HG02870 (cell line): ENCODE results near the gene SLC22A7.

Source experiments
- ATAC-seq: cut with Tn5 transposase; IDR thresholded peaks from one replicate; pipeline ENCODE4 v1.9.1; 2021; ENCODE audit warnings: mild to moderate bottlenecking, moderate library complexity; ENCODE audit not compliant: unreplicated experiment

Gene SLC22A7

DNA sequence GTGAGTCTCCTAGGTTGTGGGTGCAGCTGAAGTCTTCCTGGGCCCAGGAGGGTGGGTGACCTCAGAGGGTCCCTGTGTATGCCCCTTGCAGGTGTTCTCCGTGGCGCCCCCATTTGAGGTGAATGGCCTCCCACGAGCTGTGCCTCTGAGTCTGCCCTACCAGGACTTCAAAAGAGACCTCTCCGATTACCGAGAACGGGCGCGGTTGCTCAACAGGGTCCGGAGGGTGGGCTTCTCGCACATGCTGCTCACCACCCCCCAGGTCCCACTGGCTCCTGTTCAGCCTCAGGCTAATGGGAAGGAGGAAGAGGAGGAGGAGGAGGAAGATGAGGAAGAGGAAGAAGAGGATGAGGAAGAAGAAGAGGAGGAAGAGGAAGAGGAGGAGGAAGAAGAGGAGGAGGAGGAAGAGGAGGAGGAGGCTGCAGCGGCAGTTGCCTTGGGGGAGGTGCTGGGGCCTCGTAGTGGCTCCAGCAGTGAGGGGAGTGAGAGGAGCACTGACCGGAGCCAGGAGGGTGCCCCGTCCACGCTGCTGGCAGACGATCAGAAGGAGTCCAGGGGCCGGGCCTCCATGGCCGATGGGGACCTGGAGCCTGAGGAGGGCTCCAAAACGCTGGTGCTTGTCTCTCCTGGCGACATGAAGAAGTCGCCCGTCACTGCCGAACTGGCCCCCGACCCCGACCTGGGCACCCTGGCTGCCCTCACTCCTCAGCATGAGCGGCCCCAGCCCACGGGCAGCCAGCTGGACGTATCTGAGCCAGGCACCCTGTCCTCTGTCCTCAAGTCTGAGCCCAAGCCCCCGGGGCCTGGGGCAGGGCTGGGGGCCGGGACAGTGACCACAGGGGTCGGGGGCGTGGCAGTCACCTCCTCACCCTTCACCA is 15.2 kb upstream of the SLC22A7 start:
- no peak for ATAC-seq

DNA sequence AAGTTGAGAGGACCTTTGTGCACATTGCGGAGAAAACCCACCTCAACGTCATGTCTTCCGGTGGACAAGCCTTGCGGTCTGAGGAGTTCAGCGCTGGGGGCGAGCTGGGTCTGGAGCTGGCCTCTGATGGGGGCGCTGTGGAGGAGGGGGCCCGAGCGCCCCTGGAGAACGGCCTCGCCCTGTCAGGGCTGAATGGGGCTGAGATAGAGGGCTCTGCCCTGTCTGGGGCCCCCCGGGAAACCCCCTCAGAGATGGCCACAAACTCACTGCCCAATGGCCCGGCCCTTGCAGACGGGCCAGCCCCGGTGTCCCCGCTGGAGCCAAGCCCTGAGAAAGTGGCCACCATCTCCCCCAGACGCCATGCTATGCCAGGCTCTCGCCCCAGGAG is 14.6 kb upstream of the SLC22A7 start:
- no peak for ATAC-seq

DNA sequence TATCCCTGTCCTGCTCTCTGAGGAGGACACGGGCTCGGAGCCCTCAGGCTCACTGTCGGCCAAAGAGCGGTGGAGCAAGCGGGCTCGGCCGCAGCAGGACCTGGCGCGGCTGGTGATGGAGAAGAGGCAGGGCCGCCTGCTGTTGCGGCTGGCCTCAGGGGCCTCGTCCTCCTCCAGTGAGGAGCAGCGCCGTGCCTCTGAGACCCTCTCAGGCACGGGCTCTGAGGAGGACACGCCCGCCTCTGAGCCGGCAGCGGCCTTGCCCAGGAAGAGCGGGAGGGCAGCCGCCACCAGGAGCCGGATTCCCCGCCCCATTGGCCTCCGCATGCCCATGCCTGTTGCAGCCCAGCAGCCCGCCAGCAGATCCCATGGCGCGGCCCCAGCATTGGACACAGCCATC is 14.2 kb upstream of the SLC22A7 start:
- no peak for ATAC-seq

DNA sequence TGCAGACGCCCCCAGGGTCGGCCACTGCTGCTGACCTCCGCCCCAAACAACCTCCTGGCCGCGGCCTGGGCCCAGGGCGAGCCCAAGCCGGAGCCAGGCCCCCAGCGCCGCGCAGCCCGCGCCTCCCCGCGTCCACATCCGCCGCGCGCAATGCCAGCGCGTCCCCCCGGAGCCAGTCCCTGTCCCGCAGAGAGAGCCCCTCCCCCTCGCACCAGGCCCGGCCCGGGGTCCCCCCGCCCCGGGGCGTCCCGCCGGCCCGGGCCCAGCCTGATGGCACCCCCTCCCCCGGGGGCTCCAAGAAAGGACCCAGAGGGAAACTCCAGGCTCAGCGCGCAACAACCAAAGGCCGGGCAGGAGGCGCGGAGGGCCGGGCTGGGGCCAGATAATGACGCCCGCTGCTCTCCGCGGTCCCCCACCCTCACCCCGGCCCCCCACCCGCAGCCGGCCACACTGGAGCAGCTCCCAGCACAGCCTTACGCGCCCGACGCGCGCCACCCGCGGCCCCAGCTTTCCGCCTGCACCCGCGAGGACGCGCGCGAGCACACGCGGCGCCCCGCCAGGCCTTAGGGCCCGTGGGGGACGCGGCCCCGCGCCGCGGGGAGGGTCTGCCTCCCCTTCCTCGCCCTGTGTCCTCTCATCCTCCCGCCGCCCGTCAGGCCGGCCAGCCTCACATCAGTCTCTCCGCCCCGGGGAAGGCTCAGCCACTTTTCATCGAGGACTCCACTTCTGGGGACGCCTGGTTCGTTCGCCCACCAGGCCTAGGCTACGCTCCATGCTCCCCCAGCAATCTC is 12.9 kb upstream of the SLC22A7 start:
- no peak for ATAC-seq

DNA sequence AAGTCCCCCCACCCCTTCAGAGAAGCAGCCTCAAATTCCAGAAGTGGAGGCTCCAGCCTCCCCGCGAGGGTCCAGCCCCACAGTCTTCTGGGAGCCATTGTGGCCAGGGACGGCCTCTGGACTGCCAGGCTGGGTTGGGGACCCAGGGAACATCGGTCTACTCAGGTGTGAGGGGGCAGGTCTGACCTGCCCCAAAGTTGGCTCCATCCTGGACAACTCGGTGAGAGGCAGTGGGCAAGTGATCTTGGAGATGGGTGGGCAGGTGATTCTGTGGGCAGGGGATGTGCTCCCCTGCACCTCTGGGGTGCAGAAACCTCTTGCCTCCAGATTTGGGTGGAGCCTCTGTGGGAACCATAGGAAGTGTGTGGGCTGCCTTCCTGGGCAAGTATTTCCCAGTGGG is 12.2 kb upstream of the SLC22A7 start:
- ATAC-seq = no peak

DNA sequence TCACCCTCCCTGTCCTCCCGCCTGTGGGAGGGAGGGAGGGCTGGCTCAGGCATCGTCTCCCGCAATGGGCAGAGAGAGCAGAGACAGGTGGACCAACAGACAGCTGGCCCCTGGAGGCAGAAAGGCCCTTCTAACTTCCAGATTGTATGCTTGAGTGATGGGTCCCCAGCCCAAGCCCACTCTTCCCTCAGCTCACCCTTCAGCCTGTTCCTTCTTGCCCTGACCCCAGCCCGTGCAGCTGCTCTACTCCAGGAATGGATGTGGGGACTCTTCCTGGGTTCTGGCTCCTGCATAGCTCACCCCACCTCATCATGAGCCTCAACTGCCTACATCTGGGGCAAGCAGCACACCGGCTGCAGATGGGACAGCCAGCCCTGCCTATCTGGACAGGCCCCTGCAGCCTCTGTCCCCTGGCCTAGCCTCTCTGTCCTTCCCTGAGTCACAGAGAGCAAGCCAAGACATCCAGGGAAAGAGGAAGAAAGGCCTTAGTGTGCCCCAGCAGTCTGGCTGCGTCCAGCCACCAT is 11.5 kb upstream of the SLC22A7 start:
- ATAC-seq = no peak

DNA sequence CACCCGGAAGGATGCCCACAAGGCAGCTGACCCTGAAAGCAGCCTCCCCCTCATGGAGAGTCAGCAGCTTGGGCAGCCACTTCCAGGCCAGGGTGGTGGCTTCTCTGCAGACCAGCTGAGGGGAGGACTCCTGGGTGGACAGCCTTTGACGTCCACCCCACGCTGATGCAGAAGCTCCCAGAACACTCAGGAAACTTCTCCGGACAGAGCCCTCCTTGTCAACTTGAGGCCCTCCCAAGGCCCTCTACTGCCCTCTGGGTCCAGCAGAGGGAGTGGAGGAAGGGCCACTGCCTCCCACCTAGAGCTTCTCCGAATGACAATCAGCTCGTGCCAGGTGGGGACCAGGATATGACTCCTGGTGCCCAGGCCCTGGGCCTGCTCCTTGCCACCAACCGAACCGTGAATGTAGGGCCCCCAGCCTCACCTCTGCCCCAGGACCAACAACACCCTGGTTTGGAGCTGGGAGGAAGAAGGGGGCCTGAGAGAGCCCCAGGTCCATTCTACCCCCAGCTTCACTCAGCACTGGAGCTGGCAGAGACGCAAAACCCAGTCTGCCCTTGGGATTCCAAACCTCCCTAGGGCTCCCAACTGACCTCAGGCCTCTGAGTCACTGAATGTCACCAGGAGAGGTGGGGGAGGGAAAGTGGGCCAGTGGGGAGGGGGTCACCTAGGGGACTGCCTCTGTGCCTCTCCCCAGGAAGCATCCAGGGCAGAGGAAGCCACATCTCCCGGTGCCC is 10.9 kb upstream of the SLC22A7 start:
- ATAC-seq = no peak

DNA sequence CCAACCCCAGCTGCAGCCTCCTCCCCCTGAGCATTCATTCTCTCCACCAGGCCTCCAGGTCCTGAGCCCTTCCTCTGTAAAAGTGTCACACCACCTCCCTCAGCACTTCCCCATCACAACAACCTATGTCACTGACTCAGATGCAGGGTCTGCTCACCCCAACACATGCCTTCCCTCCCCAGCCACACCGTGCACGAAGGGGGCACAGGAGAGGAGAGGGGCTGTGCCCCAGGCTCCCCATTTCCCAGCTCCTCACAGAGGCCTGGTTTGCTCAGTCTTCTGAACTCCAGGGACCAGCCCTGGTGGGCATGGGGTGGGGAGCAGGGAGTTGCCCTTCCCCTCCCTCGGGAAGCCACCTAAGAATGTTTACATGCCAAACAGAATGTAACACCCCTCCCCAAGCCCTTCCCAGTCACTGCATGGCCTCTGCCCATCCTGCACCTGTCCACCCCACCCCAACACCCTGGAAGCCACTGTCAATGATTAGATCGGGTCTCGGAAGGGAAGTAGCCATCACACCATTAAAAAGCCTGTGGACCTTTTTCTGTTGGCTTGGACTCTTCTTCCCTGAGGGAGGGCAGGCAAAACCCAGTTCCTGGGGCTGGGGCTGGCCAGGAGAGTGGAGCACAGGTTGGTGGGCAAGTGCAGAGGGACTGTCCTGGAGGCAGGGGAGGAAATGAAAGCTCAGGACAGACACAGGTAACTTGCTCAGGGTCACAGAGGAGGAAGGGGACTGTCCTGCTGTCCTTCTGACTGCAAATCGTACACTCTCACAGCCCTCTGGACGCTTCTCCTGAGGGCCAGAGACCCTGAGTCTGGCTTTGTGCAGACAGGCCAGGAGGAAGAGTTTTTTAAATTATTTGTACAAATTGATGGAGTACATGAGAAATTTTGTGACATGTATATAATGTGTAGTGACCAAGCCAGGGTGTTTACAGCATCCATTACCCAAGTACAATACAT is 10.1 kb upstream of the SLC22A7 start:
- ATAC-seq = no peak

DNA sequence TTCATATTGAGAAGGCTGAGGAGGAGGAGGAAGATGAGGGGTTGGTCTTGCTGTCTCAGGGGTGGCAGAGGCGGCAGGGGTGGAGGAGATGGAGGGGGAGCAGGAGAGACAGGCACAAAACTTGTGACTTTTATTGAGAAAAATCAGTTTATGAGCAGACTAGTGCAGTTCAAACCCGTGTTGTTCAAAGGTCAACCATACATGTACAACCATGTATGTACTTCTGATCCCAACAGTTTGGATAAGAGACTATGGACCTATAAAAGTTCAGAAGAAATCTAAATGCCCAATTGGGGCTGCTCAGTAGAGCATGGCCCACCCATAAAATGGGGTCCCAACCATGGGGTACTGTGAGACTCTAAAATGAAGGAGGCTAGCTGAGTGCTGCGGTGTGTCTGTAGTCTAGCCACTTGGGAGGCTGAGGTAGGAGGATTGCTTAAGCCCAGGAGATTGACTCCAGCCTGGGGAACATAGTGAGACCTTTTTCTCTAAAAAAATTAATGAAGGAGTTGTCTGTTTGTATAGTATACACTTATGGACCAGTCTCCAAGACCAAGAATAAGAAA is 7.6 kb upstream of the SLC22A7 start:
- no peak for ATAC-seq

DNA sequence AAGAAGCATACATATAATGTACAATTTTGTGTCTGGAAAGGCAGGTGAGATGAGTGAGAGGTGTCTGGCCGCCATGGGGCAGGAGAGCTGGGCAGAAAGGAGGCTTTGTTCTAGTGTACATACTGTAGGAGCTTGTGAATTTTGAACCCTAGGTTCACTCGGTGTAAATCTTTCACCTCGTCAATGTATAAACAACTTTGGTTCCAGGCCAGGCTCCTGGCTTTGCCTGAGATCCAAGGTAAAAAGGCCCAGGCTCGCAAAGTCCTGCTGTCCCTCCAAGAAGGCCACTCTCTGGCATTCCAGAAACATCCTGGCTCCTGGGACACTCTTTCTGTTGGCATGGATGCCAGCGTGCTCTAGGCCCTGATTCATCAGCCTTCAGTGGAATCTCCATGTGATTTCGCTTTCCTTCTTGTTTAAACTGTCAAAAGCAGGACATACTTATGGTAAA is 7.1 kb upstream of the SLC22A7 start:
- no peak for ATAC-seq

DNA sequence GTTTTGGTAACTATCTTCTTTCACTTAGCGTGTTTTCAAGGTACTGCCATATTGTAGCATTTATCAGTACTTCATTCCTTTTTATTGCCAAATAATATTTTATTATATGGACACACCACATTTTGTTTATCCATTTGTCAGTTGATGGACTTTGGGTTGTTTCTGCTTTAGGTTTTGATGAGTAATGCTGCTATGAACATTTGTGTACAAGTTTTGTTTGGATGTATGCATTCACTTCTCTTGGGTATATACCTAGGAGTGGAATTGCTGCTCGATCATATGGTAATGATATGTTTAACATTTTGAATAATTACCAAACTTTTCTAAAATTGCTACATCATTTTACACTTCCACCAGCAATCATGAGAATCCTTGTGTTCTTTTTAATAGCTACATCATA is 6.4 kb upstream of the SLC22A7 start:
- no peak for ATAC-seq

DNA sequence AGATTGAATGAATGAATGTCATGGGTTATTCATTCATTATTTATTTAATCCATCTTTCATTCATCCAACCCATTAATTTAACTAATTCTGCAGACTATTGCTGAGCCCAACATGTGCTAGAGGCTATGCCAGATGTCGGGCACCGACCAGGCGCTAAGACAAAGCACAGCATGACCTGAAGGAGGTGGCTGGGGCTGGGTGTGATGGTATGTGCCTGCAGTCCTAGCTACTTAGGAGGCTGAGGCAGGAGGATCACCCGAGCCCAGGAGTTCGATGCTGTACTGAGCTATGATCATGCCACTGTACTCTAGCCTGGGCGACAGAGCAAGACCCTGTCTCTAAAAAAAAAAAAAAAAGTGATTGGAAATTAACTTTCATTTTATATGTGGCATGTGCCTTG is 5.7 kb upstream of the SLC22A7 start:
- ATAC-seq = no peak

DNA sequence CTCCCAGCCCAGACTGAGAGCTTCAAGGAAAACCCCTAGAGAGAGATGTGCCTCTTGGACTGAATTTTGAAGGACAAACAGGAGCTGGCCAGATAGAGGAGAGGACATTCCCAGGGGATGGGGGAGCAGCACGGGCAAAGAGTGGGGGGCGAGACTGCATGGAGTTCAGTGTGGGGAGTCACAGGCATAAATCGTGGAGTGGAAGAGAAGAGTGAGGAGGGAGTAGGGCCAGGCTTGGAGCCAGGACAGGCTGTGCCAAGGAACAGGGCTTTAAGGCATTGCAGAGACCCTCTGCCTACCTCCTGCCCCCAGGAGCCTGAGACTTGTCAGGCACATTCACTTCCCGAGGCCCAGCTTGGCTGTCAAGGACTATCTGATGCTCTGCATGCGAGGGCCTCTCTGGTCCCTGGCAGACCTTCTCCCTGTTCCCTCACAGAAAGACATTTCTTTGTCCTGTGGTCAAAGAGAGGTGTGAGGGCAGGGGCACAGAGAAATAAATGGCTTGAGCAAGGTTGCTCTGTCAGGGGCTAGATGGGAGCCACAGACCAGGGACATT is 5.2 kb upstream of the SLC22A7 start:
- no peak for ATAC-seq

DNA sequence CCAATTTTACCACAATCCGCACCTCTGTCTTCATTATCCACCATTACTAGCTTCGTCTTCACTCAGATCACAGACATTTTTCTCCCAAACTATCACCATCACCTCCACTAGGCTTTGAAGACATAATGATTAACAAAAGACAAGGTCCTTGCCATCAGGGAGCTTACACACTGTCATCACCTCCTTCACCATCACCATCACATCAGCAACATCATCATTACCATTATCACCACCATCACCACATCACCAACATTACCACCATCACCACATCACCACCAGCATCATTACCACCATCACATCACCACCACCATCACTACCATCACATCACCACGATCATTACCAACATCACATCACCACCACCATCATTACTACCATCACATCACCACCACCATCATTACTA is 4.4 kb upstream of the SLC22A7 start:
- no peak for ATAC-seq

DNA sequence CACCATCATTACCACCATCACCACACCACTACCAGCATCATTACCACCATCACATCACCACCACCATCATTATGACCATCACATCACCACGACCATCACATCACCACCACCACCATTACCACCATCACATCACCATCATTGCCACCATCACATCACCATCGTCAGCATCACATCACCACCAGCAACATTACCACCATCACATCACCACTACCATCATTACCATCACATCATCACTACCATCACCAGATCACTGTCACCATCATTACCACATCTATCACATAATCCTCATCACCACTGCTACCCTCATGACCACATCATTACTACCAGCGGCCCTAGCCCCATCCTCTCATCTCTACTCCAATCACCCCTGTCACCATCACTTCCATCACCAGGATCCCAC is 3.5 kb upstream of the SLC22A7 start:
- no peak for ATAC-seq

DNA sequence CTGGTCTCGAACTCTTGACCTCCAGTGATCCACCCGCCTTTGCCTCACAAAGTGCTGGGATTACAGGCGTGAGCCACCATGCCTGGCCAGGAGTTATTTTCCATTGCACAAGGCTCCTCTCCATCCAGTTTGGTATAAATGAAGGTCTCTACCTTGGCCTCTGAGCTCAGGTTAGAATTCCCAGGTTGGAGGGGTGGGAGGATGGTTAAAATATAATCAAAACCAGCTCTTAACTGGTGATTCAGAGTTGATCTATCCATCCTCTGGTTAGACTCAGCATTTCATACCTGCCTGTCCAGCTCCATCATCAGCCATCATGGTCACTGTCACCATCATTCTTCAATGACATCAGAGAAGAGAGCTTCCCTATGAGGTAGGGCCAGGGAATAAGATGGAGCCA is 2.6 kb upstream of the SLC22A7 start:
- no peak for ATAC-seq

DNA sequence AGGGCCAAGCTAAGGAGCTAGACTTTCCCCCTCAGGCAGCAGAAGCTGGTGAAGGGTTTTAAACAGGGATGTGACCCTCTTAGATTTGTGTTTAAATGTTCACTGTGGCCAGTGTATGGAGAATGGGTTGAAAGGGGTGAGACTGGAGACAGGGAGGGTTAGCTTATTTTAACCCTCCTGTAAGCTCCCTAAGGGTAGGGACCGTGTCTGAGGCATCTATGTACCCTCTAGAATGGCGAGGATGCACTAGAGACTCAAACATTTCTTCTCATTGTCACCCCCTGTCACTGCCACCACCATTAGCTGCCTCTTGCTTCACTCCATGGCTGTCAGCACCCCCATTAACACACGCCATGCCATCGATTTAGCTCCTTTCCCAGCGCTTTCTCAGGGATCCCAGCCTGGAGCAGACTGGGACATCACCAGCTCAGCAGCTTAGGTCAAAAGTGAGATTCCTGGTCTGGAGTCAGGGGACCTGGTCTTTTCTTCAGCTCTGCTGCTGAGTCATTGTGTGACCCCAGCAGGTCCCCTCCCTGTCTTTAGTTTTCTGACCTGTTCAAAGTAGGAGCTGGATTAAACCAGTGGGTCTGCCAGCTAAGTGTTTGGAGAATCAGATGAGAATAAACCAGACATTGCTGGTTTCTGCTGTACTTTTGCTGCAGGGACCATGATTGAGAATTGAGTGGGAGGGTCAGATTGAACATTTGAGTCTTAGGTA is 1.1 kb upstream of the SLC22A7 start:
- no peak for ATAC-seq

DNA sequence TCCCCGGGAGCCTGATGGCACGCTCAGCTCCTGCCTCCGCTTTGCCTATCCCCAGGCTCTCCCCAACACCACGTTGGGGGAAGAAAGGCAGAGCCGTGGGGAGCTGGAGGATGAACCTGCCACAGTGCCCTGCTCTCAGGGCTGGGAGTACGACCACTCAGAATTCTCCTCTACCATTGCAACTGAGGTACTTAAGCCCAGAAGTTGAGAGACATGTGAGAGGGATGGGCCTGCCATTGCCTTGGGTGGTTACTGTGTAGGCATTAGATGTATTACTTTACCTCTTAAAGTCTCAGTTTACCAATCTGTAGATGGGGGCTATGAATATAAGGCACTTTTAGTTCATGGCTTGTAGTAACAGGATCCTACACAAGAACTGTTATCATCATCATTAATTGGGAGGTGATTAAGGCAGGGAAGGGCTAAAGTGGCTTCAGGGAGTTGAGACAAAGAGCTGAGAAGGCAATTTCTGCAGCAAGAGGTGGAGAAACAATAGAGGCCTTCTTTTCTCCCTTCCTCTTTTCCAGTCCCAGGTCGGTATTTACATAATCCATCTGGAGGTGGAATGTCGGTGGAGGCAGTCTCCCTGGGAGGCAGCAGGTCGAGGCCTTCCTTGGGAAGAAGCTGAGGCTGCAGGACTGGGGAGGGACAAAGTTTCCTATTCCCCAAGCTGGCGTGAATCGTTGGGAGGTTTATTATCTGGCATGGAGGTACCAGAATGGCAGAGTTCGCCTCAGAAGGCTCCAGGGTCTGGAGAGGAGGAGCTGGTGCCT is 691 bp downstream of the SLC22A7 start:
- no peak for ATAC-seq
